Measurements from ENCODE around the gene COX20. TPM values are rescaled to one million over a fixed set of nuclear protein-coding genes. Genes with fewer than 3 reads are reported as not detected.

COX20 gene
- total and polyA plus RNA-seq, 3 donors from 2014 or later = 41.6 to 60.6 (median 52.3) TPM

DNA sequence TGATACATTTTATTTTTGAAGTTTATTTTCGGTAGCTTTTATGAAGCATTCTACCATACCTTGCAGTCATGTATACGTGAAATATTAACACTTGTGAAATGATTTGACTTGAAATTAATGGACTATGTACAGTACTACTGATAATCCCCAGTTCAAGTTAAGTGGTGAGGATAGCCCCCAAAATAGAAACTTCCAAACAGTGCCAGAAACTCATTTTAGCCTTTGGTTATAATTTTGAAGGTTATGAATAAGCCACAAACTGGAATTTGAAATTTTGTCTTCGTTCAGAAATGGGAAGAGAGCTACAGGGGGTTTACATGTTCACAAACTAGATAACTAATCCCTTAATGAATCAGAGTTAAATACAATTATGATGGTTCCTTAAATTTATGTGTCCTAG, 30.4 kb downstream of the COX20 start:
- no peak for TF ChIP-seq POLR2A (IDR thresholded peaks at IDR 0.05)
- TF ChIP-seq, protein P1, sequence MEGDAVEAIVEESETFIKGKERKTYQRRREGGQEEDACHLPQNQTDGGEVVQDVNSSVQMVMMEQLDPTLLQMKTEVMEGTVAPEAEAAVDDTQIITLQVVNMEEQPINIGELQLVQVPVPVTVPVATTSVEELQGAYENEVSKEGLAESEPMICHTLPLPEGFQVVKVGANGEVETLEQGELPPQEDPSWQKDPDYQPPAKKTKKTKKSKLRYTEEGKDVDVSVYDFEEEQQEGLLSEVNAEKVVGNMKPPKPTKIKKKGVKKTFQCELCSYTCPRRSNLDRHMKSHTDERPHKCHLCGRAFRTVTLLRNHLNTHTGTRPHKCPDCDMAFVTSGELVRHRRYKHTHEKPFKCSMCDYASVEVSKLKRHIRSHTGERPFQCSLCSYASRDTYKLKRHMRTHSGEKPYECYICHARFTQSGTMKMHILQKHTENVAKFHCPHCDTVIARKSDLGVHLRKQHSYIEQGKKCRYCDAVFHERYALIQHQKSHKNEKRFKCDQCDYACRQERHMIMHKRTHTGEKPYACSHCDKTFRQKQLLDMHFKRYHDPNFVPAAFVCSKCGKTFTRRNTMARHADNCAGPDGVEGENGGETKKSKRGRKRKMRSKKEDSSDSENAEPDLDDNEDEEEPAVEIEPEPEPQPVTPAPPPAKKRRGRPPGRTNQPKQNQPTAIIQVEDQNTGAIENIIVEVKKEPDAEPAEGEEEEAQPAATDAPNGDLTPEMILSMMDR (IDR thresholded peaks at IDR 0.05) = no peak
- peak overlapping the region; percentile 99 to 100 for H3K27ac ChIP-seq
- H3K27me3 ChIP-seq = no peaks in the 10 kb centered on the region
- intact Hi-C loops (cut with DNase I; ENCODE audit: low total_unique reads) = loop anchor here (2.0 kb wide), 1 partner anchor 31 kb away; the partner anchor contains the start of gene COX20
- no peak for DNase-seq
- no peaks in the 10 kb centered on the region for H3K36me3 ChIP-seq (ENCODE audit: low read depth, missing control alignments)
- no peak overlapping the region for H3K4me3 ChIP-seq
- WGBS, 2 donors = 47 to 59% methylated on average over 3 of the region's 3 CpGs
- H3K9me3 ChIP-seq = no peaks in the 10 kb centered on the region
- H3K4me1 ChIP-seq = peaks cover 3% of the 10 kb centered on the region

- no peaks in the 10 kb centered on the region for H3K9me3 ChIP-seq
- TF ChIP-seq, protein P1 (IDR thresholded peaks at IDR 0.05) = no peak
- no peak for TF ChIP-seq POLR2A (IDR thresholded peaks at IDR 0.05)
- no peaks in the 10 kb centered on the region for H3K36me3 ChIP-seq (ENCODE audit: low read depth, missing control alignments)
- H3K4me1 ChIP-seq = no peaks in the 10 kb centered on the region
- no peaks in the 10 kb centered on the region for H3K27me3 ChIP-seq
- no peak overlapping the region for H3K4me3 ChIP-seq
- H3K27ac ChIP-seq = no peak overlapping the region
- intact Hi-C loops (cut with DNase I; ENCODE audit: low total_unique reads) = no loop called here
- DNase-seq = no peak
- WGBS, 2 donors = 46 to 62% methylated on average over 1 of the region's 1 CpG
Observed at GRCh38 chr1:244866355-244866754, 30.9 kb downstream of the COX20 start.

- H3K27ac ChIP-seq = no peak overlapping the region
- DNase-seq = no peak
- TF ChIP-seq POLR2A (IDR thresholded peaks at IDR 0.05) = no peak
- TF ChIP-seq, protein P1 (IDR thresholded peaks at IDR 0.05) = no peak
- H3K4me3 ChIP-seq = no peak overlapping the region
- intact Hi-C loops (cut with DNase I; ENCODE audit: low total_unique reads) = no loop called here
- 62 to 74% methylated on average over 22 to 23 of the region's 23 CpGs for WGBS, 2 donors
- no peaks in the 10 kb centered on the region for H3K4me1 ChIP-seq
- no peaks in the 10 kb centered on the region for H3K27me3 ChIP-seq
- no peaks in the 10 kb centered on the region for H3K36me3 ChIP-seq (ENCODE audit: low read depth, missing control alignments)
- no peaks in the 10 kb centered on the region for H3K9me3 ChIP-seq
Observed at GRCh38 chr1:244868484-244869363, 33.3 kb downstream of the COX20 start.

DNA sequence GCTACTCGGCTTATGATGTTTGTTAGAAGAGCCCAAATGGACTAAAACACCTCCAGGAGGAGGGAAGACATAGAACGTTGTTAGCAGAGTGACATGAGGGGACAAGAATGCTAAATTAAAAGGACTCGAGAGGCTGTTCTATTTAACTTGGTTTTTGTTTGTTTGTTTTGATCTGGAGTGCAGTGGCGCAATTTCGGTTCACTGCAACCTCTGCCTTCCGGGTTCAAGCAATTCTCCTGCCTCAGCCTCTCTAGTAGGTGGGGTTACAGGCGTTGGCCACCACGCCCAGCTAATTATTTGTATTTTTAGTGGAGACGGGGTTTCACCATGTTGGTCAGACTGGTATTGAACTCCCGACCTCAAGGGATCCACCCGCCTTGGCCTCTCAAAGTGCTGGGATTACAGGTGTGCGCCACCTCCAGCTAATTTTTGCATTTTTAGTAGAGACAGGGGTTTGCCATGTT, 33.9 kb downstream of the COX20 start:
- intact Hi-C loops (cut with DNase I; ENCODE audit: low total_unique reads) = no loop called here
- H3K27me3 ChIP-seq = no peaks in the 10 kb centered on the region
- 91 to 93% methylated on average over 12 of the region's 12 CpGs for WGBS, 2 donors

More for the DNA sequence above, 33.9 kb downstream of the COX20 start:
- Histone ChIP-seq H3K4me1 (no peaks in the 10 kb centered on the region), H3K36me3 (ENCODE audit: low read depth, missing control alignments) (no peaks in the 10 kb centered on the region), H3K9me3 (no peaks in the 10 kb centered on the region), H3K4me3 (no peak overlapping the region), H3K27ac (no peak overlapping the region)
- no peak for TF ChIP-seq POLR2A (IDR thresholded peaks at IDR 0.05)
- TF ChIP-seq, protein P1 (IDR thresholded peaks at IDR 0.05) = no peak
- no peak for DNase-seq
